ENCODE results near the gene PRPF6.

Gene PRPF6

GRCh38 chr20:63934271-63935068 lies 46.5 kb upstream of the PRPF6 start:
- H2AK5ac ChIP-seq (ENCODE audit: low read length), result no peak overlapping the region
- H3K4me3 ChIP-seq (ENCODE audit: low read length), result no peak overlapping the region
- H3K56ac ChIP-seq (ENCODE audit: low read length), result no peak overlapping the region
- H3K9ac ChIP-seq (ENCODE audit: low read length), result no peak overlapping the region
- no peak overlapping the region for H3K18ac ChIP-seq (ENCODE audit: low read length)
- no peaks in the 10 kb centered on the region for H3K4me1 ChIP-seq (ENCODE audit: control insufficient read depth, low read depth, low read length)
- no peak overlapping the region for H4K8ac ChIP-seq (ENCODE audit: low read depth, low read length)
- H3K27ac ChIP-seq (ENCODE audit: low read depth, low read length), result no peak overlapping the region
- H2BK120ac ChIP-seq (ENCODE audit: low read depth, low read length), result no peak overlapping the region
- peak; percentile 30 for DNase-seq
- no peak overlapping the region for H2BK5ac ChIP-seq (ENCODE audit: low read length)
- H3K79me2 ChIP-seq (ENCODE audit: control insufficient read depth, insufficient read depth, low read length), result no peaks in the 10 kb centered on the region
- H3K36me3 ChIP-seq (ENCODE audit: control insufficient read depth, insufficient read depth, low read length), result no peaks in the 10 kb centered on the region
- no peak overlapping the region for H3K23ac ChIP-seq (ENCODE audit: low read length)
- H3K4me2 ChIP-seq (ENCODE audit: low read length), result no peak overlapping the region
- no peak overlapping the region for H3K4ac ChIP-seq (ENCODE audit: low read depth, low read length)
- H3K27me3 ChIP-seq (ENCODE audit: insufficient read depth, low read length, poor library complexity), result no peaks in the 10 kb centered on the region
- WGBS (ENCODE audit: extremely low coverage, insufficient coverage, low lambda C conversion rate), result no CpG with 5 or more reads among the region's 37 CpGs
- H3K79me1 ChIP-seq (ENCODE audit: low read length), result no peaks in the 10 kb centered on the region
- H2BK15ac ChIP-seq (replicated peaks; ENCODE audit: low read depth), result no peak overlapping the region
- H4K5ac ChIP-seq (ENCODE audit: low read length), result no peak overlapping the region

- no peaks in the 10 kb centered on the region for H3K79me1 ChIP-seq (ENCODE audit: low read length)
- H2BK5ac ChIP-seq (ENCODE audit: low read length), result no peak overlapping the region
- no peaks in the 10 kb centered on the region for H3K36me3 ChIP-seq (ENCODE audit: control insufficient read depth, insufficient read depth, low read length)
- no peak overlapping the region for H2BK15ac ChIP-seq (replicated peaks; ENCODE audit: low read depth)
- no peak overlapping the region for H4K8ac ChIP-seq (ENCODE audit: low read depth, low read length)
- no peak overlapping the region for H3K4me2 ChIP-seq (ENCODE audit: low read length)
- no CpG with 5 or more reads among the region's 9 CpGs for WGBS (ENCODE audit: extremely low coverage, insufficient coverage, low lambda C conversion rate)
- H3K9ac ChIP-seq (ENCODE audit: low read length), result no peak overlapping the region
- H2BK120ac ChIP-seq (ENCODE audit: low read depth, low read length), result no peak overlapping the region
- H3K79me2 ChIP-seq (ENCODE audit: control insufficient read depth, insufficient read depth, low read length), result no peaks in the 10 kb centered on the region
- H3K23ac ChIP-seq (ENCODE audit: low read length), result no peak overlapping the region
- DNase-seq, result no peak
- H3K56ac ChIP-seq (ENCODE audit: low read length), result no peak overlapping the region
- H3K18ac ChIP-seq (ENCODE audit: low read length), result no peak overlapping the region
- H3K27me3 ChIP-seq (ENCODE audit: insufficient read depth, low read length, poor library complexity), result no peaks in the 10 kb centered on the region
- H4K5ac ChIP-seq (ENCODE audit: low read length), result no peak overlapping the region
- no peak overlapping the region for H3K4ac ChIP-seq (ENCODE audit: low read depth, low read length)
- H3K4me1 ChIP-seq (ENCODE audit: control insufficient read depth, low read depth, low read length), result no peaks in the 10 kb centered on the region
- no peak overlapping the region for H3K4me3 ChIP-seq (ENCODE audit: low read length)
- H3K27ac ChIP-seq (ENCODE audit: low read depth, low read length), result no peak overlapping the region
- H2AK5ac ChIP-seq (ENCODE audit: low read length), result no peak overlapping the region
Observed at GRCh38 chr20:63935447-63935846, 45.5 kb upstream of the PRPF6 start.

DNA sequence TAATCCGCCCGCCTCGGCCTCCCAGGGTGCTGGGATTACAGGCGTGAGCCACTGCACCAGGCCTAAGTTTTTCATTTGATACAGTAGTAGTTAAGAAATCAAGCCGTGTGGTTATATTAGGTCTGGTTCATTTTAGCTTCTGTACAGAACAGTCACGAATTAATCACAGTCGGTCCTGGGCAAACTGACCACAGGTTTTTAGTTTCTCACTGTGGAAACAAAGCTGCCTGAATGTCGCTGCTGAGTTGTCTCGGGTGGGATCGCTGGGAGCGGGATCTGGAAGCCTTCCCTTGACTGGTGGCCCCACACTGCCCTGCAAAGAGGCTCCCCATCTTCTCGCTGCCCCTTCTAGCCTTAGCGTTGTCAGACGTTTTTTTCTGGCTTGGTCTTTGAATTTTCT lies 43.3 kb upstream of the PRPF6 start:
- H3K4me1 ChIP-seq (ENCODE audit: control insufficient read depth, low read depth, low read length), result peaks cover 2% of the 10 kb centered on the region
- no CpG with 5 or more reads among the region's 14 CpGs for WGBS (ENCODE audit: extremely low coverage, insufficient coverage, low lambda C conversion rate)

GRCh38 chr20:63939061-63939935 lies 41.6 kb upstream of the PRPF6 start:
- H3K27me3 ChIP-seq (ENCODE audit: insufficient read depth, low read length, poor library complexity), result no peaks in the 10 kb centered on the region
- no peaks in the 10 kb centered on the region for H3K79me2 ChIP-seq (ENCODE audit: control insufficient read depth, insufficient read depth, low read length)
- peak overlapping the region; percentile 19 for H3K4me2 ChIP-seq (ENCODE audit: low read length)
- peak overlapping the region; percentile 52 for H3K56ac ChIP-seq (ENCODE audit: low read length)
- H4K8ac ChIP-seq (ENCODE audit: low read depth, low read length), result no peak overlapping the region
- H3K4ac ChIP-seq (ENCODE audit: low read depth, low read length), result no peak overlapping the region
- H2BK120ac ChIP-seq (ENCODE audit: low read depth, low read length), result no peak overlapping the region
- no peak for DNase-seq
- H3K9ac ChIP-seq (ENCODE audit: low read length), result peak overlapping the region; percentile 36
- no peak overlapping the region for H4K5ac ChIP-seq (ENCODE audit: low read length)
- no peak overlapping the region for H3K4me3 ChIP-seq (ENCODE audit: low read length)
- peaks cover 1% of the 10 kb centered on the region for H3K36me3 ChIP-seq (ENCODE audit: control insufficient read depth, insufficient read depth, low read length)
- no peak overlapping the region for H2BK15ac ChIP-seq (replicated peaks; ENCODE audit: low read depth)
- no peak overlapping the region for H3K18ac ChIP-seq (ENCODE audit: low read length)
- no peak overlapping the region for H2BK5ac ChIP-seq (ENCODE audit: low read length)
- H3K4me1 ChIP-seq (ENCODE audit: control insufficient read depth, low read depth, low read length), result peaks cover 2% of the 10 kb centered on the region
- no peaks in the 10 kb centered on the region for H3K79me1 ChIP-seq (ENCODE audit: low read length)
- H2AK5ac ChIP-seq (ENCODE audit: low read length), result no peak overlapping the region
- H3K23ac ChIP-seq (ENCODE audit: low read length), result no peak overlapping the region
- no peak overlapping the region for H3K27ac ChIP-seq (ENCODE audit: low read depth, low read length)
- no CpG with 5 or more reads among the region's 33 CpGs for WGBS (ENCODE audit: extremely low coverage, insufficient coverage, low lambda C conversion rate)

More for the DNA sequence above, 43.3 kb upstream of the PRPF6 start:
- no peak overlapping the region for H4K8ac ChIP-seq (ENCODE audit: low read depth, low read length)
- no peak overlapping the region for H3K56ac ChIP-seq (ENCODE audit: low read length)
- H3K4ac ChIP-seq (ENCODE audit: low read depth, low read length), result no peak overlapping the region
- no peaks in the 10 kb centered on the region for H3K27me3 ChIP-seq (ENCODE audit: insufficient read depth, low read length, poor library complexity)
- H2BK120ac ChIP-seq (ENCODE audit: low read depth, low read length), result no peak overlapping the region
- no peak overlapping the region for H3K23ac ChIP-seq (ENCODE audit: low read length)
- no peak overlapping the region for H4K5ac ChIP-seq (ENCODE audit: low read length)
- H3K79me1 ChIP-seq (ENCODE audit: low read length), result no peaks in the 10 kb centered on the region
- H3K27ac ChIP-seq (ENCODE audit: low read depth, low read length), result no peak overlapping the region
- no peak overlapping the region for H2BK5ac ChIP-seq (ENCODE audit: low read length)
- no peak overlapping the region for H3K4me2 ChIP-seq (ENCODE audit: low read length)
- H3K36me3 ChIP-seq (ENCODE audit: control insufficient read depth, insufficient read depth, low read length), result no peaks in the 10 kb centered on the region
- H3K9ac ChIP-seq (ENCODE audit: low read length), result no peak overlapping the region
- H2BK15ac ChIP-seq (replicated peaks; ENCODE audit: low read depth), result no peak overlapping the region
- H2AK5ac ChIP-seq (ENCODE audit: low read length), result no peak overlapping the region
- no peak overlapping the region for H3K18ac ChIP-seq (ENCODE audit: low read length)
- no peak for DNase-seq
- H3K4me3 ChIP-seq (ENCODE audit: low read length), result no peak overlapping the region
- H3K79me2 ChIP-seq (ENCODE audit: control insufficient read depth, insufficient read depth, low read length), result no peaks in the 10 kb centered on the region

DNA sequence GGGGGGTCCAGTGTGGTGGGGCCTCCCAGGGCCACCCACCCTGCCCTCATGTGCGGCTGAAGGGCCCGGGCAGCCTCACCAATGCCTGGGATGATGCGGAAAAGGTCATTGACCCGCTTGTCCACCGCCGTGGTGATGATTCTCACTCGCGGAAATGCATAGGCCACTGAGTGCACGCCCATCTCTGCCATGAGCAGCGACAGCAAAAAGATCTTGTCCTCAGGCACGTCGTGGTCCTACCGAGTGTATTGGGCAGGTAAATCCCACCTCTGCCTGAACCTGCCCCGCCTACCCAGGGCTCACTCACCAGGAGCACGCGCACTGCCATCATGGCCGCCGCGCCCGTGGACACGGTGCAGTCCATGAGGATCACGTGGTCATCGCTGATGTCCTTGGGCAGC lies 40.9 kb upstream of the PRPF6 start:
- Histone ChIP-seq H3K4me1 (ENCODE audit: control insufficient read depth, low read depth, low read length) (peaks cover 2% of the 10 kb centered on the region), H2AK5ac (ENCODE audit: low read length) (no peak overlapping the region), H3K4ac (ENCODE audit: low read depth, low read length) (no peak overlapping the region), H3K79me2 (ENCODE audit: control insufficient read depth, insufficient read depth, low read length) (no peaks in the 10 kb centered on the region), H3K27me3 (ENCODE audit: insufficient read depth, low read length, poor library complexity) (no peaks in the 10 kb centered on the region), H3K18ac (ENCODE audit: low read length) (no peak overlapping the region), H4K5ac (ENCODE audit: low read length) (no peak overlapping the region), H2BK120ac (ENCODE audit: low read depth, low read length) (no peak overlapping the region), H2BK15ac (replicated peaks; ENCODE audit: low read depth) (no peak overlapping the region), H3K4me3 (ENCODE audit: low read length) (no peak overlapping the region), H3K9ac (ENCODE audit: low read length) (no peak overlapping the region), H3K23ac (ENCODE audit: low read length) (no peak overlapping the region), H3K27ac (ENCODE audit: low read depth, low read length) (no peak overlapping the region), H3K36me3 (ENCODE audit: control insufficient read depth, insufficient read depth, low read length) (peaks cover 3% of the 10 kb centered on the region), H3K4me2 (ENCODE audit: low read length) (no peak overlapping the region), H4K8ac (ENCODE audit: low read depth, low read length) (no peak overlapping the region), H3K79me1 (ENCODE audit: low read length) (no peaks in the 10 kb centered on the region), H3K56ac (ENCODE audit: low read length) (no peak overlapping the region), H2BK5ac (ENCODE audit: low read length) (no peak overlapping the region)
- WGBS (ENCODE audit: extremely low coverage, insufficient coverage, low lambda C conversion rate), result no CpG with 5 or more reads among the region's 23 CpGs
- DNase-seq, result no peak

Data from mesendoderm (in vitro differentiated cells).